A549 treated with dexamethasone at 1 μM for 4 hours (cell line): ENCODE data around the gene CUL1. TPM values are rescaled to one million over a fixed set of nuclear protein-coding genes. Genes with fewer than 3 reads are reported as not detected.

Source experiments
- total RNA-seq: library from RNA; stranded (reverse); fragments of 200-300 nt; extraction: Qiagen RNA extraction; gene quantifications from 5 replicates; pipeline ENCODE4 v1.2.3, GENCODE V29; 2022

The CUL1 gene
- total RNA-seq: 50.4 to 59.2 TPM (median 57.2 TPM) in 5 replicates

DNA sequence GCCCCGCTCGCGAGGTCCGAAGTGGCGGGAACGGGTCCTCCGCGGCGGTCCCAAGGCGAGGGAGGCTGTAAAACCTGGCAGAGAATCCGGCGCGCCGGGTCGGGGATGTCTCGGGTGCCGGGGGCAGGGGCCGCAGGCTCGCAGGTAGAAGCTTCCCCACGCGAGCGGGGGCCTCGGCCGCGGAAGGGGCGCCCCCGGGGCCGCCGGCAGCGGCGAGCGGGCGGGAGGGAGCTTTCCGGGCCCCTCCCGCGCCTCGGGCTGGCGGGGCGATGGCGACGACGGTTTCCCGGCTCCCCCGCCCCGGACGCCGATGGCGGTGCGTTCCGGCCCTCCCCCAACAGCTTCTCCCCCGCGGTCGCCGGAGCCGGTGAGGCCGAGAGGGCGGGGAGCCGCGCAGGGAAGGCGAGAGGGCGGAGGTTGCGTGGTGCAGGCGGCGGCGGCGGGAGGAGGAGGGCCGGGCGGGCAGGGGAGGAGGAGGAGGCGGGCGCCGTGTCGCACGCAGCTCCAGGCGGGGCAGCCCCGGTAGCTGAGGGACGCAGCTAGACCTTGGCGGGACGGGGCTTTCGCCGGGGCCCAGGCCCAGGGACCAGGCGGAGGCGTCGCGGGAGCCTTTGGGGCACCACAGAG lies at the start of gene CUL1:
Gene CUL1, plus strand, starts transcription at position 507 of the 627 bp plus-strand sequence. CDS start 31,220 bp downstream, outside the sequence.

Other genes with a start within 250 kb of the CUL1 start
- not detected in 5 replicates for gene C7orf33, start 108.1 kb upstream of the CUL1 start, total RNA-seq
- 17.6 to 21.4 TPM (median 21.0 TPM) in 5 replicates for gene EZH2, start 185.4 kb downstream of the CUL1 start, total RNA-seq